HG03520 (cell line): ENCODE data around the gene EIF4H.
"Not testable (repeated sequence)": the region's sequence is repeated elsewhere in the genome, so short reads cannot be mapped to it uniquely, and the experiment has no call there.

ENCODE experiments used
- ATAC-seq: cut with Tn5 transposase; IDR thresholded peaks from one replicate; pipeline ENCODE4 v1.9.1; 2021; ENCODE audit warnings: mild to moderate bottlenecking, moderate library complexity; ENCODE audit not compliant: unreplicated experiment

Gene EIF4H

GRCh38 chr7:74197449-74198124 is 23.4 kb downstream of the EIF4H start:
- no peak for ATAC-seq

DNA sequence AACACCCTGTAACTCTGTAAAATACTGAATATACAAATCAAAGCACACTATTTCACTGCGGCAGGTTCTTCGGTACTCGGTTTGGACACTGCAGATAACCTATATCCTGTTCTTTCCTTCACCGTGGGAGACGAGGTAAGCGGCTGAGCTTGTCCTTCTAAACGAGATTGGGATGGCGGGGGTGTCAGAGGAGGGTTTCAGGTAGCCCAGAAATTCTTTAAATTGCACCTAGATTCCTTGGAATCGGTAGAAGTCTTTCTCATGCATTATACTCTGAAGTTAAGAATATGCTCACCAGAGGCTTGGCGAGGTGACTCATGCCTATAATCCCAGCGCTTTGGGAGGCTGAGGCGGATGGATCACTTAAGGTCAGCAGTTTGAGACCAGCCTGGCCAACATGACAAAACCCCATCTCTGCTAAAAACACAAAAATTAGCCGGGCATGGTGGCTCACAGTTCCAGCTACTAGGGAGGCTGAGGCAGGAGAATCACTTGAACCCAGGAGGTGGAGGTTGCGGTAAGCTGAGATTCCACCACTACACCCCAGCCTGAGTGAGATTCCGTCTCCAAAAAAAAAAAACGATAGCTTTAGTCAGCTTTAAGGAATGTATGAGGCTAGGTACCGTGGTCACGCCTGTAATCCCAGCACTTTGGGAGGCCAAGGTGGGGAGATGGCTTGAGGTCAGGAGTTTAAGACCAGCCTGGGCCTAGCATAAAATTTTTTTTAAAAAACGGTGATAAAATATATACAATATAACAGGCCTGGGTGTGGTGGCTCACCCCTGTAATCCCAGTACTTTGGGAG is 25.6 kb downstream of the EIF4H start:
- ATAC-seq, result no peak

DNA sequence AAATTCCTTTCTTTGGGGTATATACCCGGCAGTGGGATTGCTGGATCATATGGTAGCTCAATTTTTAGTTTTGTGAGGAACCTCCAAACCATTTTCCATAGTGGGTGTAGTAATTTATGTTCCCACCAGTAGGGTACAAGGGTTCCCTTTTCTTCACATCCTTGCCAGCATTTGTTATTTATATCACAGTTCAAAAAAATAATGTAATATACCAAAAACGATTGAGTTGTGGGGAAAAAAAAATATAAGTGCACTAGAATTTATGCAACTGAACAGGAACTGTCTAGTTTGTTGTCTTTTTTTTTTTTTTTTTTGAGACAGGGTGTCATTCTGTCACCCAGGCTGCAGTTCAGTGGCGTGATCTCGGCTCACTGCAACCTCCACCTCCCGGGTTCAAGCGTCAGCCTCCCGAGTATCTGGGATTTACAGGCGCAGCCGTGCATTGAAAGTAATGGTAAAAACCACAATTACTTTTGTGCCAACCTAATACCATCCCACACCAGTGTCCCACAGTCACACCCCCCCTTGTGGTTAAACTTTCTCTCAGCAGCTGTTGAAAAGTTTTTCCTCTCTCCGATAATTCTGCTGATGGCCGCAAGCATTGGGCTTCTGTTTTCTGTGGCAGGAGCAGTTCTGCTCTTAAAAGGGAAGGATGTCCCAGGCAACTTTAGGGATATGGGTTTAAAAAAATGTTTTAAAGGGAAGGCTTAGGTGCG is 28.8 kb downstream of the EIF4H start:
- ATAC-seq, result no peak

DNA sequence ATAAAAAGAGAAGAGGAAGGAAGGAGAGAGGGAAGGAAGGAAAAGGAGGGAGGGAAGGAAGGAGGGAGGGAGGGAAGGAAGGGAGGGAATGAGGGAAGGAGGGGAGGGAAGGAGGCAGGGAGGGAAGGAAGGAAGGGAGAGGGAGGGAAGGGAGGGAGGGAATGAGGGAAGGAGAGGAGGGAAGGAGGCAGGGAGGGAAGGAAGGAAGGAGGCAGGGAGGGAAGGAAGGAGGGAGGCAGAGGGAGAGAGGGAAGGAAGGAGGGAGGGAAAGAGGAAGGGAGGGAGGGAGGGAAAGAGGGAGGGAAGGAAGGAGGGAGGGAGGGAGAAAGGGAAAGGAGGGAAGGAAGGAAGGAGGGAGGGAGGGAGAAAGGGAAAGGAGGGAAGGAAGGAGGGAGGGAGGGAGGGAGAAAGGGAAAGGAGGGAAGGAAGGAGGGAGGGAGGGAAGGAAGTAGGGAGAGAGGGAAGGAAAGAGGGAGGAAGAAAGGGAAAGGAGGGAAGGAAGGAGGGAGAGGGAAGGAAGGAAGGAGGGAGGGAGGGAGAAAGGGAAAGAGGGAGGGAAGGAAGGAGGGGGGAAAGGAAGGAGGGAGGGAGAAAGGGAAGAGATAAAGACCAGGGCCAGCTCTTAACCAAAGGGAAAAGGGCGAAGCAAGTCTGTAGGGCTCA is 29.9 kb downstream of the EIF4H start:
- ATAC-seq, result no peak

- ATAC-seq, result not testable (repeated sequence)
These were observed 31.9 kb downstream of the EIF4H start for GRCh38 chr7:74206052-74206451.

- no peak for ATAC-seq
These were observed 32.5 kb downstream of the EIF4H start for GRCh38 chr7:74206589-74207120.

GRCh38 chr7:74207586-74207985 is 33.4 kb downstream of the EIF4H start:
- ATAC-seq, result no peak

DNA sequence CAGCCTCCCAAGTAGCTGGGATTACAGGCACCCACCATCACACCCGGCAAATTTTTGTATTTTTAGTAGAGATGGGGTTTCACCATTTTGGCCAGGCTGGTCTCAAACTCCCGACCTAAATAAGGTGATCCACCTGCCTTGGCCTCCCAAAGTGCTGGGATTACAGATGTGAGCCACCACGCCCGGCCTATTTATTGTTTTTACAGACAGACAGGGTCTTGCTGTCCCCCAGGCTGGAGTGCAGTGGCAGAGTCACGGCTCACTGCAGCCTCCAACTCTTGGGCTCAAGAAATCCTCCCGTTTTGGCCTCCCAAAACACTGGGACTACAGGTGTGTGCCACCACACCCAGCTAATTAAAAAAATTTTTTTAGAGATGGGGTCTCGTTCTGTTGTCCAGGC is 34.1 kb downstream of the EIF4H start:
- ATAC-seq, result not testable (repeated sequence)

- no peak for ATAC-seq
These were observed 38.5 kb downstream of the EIF4H start for GRCh38 chr7:74212661-74213060.

DNA sequence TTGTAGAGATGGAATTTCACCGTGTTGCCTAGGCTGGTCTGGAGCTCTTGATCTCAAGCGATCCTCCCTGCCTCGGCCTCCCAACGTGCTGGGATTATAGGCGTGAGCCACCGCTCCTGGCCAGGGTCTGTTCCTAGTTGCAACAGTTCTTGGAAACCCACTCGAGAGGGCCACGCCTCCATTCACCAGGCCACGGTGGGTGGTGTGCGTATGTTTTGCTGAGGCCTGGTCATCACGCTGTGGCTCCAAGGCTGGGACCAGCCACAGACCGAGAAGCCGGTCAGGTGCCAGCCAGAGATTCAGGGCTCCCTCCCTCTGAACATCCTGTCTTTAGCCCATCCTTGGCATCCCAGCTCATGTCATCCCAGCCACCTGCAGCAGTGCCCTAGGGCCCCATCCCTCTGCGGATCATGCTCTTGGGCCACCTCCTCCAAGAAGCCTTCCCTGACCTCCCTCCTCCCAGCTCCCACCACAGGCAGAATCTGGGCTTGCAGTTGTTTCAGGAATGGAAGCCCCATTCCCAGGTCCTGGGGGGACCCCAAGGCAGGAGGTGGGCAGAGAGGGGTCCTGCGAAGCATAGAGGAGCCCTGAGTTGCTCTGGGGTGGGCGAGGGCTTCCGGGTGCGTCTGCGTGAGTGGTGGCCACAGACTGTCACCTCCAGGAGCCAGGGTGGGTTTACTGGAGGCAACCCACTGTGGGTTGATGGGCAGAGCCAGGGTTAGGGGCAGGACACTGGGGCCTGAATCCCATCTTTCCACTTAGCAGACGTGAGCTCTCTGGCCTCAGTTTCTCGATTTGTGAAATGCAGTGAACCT is 40.9 kb downstream of the EIF4H start:
- no peak for ATAC-seq

DNA sequence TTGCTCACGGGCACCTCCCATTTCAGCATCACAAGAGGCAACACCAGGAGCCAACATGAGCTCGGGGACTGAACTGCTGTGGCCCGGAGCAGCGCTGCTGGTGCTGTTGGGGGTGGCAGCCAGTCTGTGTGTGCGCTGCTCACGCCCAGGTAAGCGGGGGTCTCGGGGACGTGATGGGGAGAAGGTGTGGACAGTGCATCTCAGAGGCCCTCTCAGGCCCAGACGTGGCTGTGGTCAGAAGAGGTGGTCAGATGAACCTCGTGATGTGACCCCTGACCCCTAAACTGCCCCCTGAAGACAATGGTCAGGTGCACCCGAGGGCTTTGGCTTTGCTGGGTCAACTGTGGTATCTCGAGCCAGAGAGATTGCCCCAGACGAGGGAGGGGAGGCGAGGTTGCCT is 41.8 kb downstream of the EIF4H start:
- ATAC-seq, result no peak

DNA sequence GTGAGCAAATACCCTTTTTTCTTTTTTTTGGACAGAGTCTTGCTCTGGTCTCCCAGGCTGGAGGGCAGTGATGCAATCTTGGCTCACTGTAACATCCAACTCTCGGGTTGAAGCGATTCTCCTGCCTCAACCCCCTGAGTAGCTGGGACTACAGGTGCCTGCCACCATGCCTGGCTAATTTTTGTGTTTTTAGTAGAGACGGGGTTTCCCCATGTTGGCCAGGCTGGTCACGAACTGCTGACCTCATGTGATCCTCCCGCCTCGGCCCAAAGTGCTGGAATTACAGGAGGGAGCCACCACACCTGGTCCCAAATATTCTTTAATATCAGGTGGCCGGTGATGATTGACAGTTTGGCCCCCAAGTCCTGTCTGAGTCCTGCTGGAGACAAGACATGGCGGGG is 42.2 kb downstream of the EIF4H start:
- no peak for ATAC-seq

DNA sequence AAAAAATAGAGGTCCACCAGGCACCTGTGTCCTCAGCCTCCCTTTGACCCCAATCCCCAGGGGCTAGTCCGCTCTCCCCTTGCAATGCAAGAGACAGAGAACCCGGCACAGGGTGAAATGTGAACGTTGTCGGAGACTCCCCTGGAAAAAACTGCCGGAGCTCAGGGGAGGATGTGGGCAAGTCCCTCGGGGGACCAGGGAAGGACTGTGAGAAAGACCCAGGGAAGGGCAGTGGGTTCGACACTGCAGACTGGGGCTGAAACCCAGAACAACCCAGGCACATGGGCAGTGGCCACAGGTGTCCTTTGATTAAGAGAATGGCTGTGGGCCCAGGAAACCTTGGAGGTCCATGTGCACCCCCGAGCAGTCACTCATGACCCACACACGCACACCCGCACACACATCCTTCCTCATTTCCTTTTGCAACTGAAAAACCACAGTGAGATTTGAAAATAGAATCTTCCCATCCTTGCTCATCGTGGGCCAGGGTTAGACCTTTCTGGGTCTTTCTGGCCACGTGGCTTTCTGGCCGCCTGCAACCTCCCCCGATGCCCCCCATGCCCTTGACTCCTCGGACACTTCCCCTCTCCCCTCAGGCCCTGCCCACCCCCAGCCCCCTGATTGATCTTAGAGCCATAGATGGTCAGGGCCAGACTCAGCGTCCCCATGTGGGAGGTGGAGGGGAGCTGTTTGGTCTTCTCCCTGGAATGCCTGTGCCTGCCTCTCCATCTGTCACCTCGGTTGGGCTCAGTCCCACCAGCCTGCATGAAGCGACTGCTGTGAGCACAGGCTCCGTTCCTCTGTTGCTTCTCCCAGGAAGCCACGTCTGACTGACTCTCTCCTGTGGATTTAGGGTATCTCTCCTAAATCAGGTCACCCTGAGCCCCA is 43.5 kb downstream of the EIF4H start:
- no peak for ATAC-seq

GRCh38 chr7:74218343-74218698 is 44.2 kb downstream of the EIF4H start:
- no peak for ATAC-seq

- no peak for ATAC-seq
These were observed 45.3 kb downstream of the EIF4H start for GRCh38 chr7:74219416-74219815.

DNA sequence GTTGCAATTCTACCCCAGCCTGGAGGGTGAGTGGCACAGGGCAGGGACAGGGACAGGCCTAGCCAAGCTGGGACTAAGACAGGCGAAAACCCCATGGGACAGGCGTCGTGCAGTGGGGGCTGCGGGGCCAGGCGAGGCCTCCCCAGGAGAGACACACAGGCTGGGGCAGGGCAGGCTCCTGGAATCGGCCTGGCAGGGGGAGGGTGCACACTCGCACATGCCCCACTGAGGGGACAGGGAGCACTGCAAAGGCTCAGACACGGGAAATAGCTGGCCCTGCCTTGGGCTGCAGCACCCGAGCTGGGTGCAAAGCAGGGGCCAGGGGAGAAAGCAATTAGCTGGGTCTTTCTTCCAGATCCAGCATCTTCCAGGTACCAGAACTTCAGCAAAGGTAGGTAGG is 46.1 kb downstream of the EIF4H start:
- ATAC-seq, result no peak

DNA sequence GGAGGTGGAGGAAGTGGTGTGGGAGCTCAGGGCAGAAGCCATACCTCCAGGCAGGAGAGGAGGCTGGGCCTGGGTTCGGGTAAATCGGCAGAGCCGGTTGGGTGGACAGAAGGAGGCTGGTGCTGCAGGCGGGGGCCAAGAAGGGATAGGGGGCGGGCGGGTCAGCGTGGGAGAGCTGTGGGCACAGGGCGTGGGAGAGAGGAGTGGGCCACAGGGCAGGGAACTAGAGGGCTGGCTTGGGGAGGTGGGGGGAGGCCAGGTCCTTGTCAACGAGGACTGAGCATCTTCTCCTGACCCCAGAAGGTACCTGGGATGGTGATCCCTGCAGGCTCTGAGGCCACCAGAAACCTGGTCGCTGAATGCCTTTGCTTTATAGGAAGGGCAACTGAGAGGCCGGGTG is 47.6 kb downstream of the EIF4H start:
- ATAC-seq, result no peak

- no peak for ATAC-seq
These were observed 48.9 kb downstream of the EIF4H start for GRCh38 chr7:74222851-74223710.
